Gastroesophageal sphincter (tissue), 4 donors: Measurements from ENCODE around the gene MCM3AP. TPM values are rescaled to one million over a fixed set of nuclear protein-coding genes. Genes with fewer than 3 reads are reported as not detected.
"Not testable (repeated sequence)": the region's sequence is repeated elsewhere in the genome, so short reads cannot be mapped to it uniquely, and the experiment has no call there.

Experiments
- ATAC-seq: fragments of 150-250 bp; one replicate; pipeline ENCODE4 v1.9.1; 2016; ENCODE audit warnings: mild to moderate bottlenecking, moderate library complexity
- H3K27ac ChIP-seq, 4 donors: fragments of 200-600 bp; sonication (generic) in 3 of 4; 1 replicate in 3 of 4; 2 replicates in 1 of 4; pipeline ENCODE4 v1.5.1; 2016 to 2019
- H3K27me3 ChIP-seq: fragments of 200-600 bp; sonication (generic); one replicate; pipeline ENCODE4 v1.5.1; 2019
- H3K36me3 ChIP-seq, 2 donors: fragments of 200-600 bp; sonication (generic); one replicate each; pipeline ENCODE4 v1.5.1; 2019; ENCODE audit warnings: control low read depth in 1 of 2
- H3K4me1 ChIP-seq, 3 donors: fragments of 200-600 bp; sonication (generic); 1 replicate in 2 of 3; 2 replicates in 1 of 3; pipeline ENCODE4 v1.5.1; 2016 to 2019; ENCODE audit warnings: control low read depth in 2 of 3
- H3K4me3 ChIP-seq, 2 donors: fragments of 200-600 bp; sonication (generic); one replicate each; pipeline ENCODE4 v1.5.1; 2019; ENCODE audit warnings: mild to moderate bottlenecking in 1 of 2, moderate library complexity in 1 of 2
- H3K9me3 ChIP-seq, 3 donors: fragments of 200-600 bp; sonication (generic); one replicate each; pipeline ENCODE4 v1.5.1; 2017 to 2019; ENCODE audit warnings: control low read depth in 2 of 3
- CTCF ChIP-seq, 4 experiments: fragments of 200-600 bp in 2 of 4; fragments of 450-650 bp in 2 of 4; sonication (generic) in 1 of 4; IDR thresholded peaks; one replicate each; pipeline ENCODE4 v1.5.1; 2017 to 2019; ENCODE audit warnings: antibody characterized with exemption in 4 of 4, mild to moderate bottlenecking in 2 of 4, moderate library complexity in 2 of 4
- EP300 ChIP-seq: sonication (generic); formaldehyde crosslinking; IDR thresholded peaks from one replicate; pipeline ENCODE4 v1.6.1; 2017; ENCODE audit warnings: antibody characterized with exemption, mild to moderate bottlenecking
- POLR2A ChIP-seq, 2 donors: fragments of 450-650 bp; IDR thresholded peaks; one replicate each; pipeline ENCODE4 v1.6.1; 2017; ENCODE audit warnings: antibody characterized with exemption in 2 of 2, mild to moderate bottlenecking in 2 of 2, moderate library complexity in 1 of 2
- POLR2AphosphoS5 ChIP-seq: sonication (generic); formaldehyde crosslinking; IDR thresholded peaks from one replicate; pipeline ENCODE4 v1.6.1; 2017; ENCODE audit warnings: antibody characterized with exemption
- WGBS, 2 donors: methylation state at CpG; one replicate each; pipeline ENCODE4 v1.1.5; 2018; ENCODE audit warnings: low coverage in 1 of 2; 5-methylcytosine and 5-hydroxymethylcytosine counted together
- total RNA-seq, 4 donors: library from RNA; depleted of rRNA; stranded (reverse); fragments of >200 nt; gene quantifications; one replicate each; pipeline ENCODE4 v1.1.0, GENCODE V29; 2016

MCM3AP gene
- total RNA-seq, 4 donors from 2014 or later: 61.6 to 95.4 (median 71.7) TPM

- Histone ChIP-seq H3K4me1 (no peaks in the 10 kb centered on the region), H3K4me3 (no peak overlapping the region), H3K27me3 (no peaks in the 10 kb centered on the region), H3K9me3 (no peaks in the 10 kb centered on the region), H3K27ac (no peak overlapping the region), H3K36me3 (peaks cover 0 to 13% of the 10 kb centered on the region in 2 donors)
- no peak for ATAC-seq
- TF ChIP-seq EP300: no peak
- TF ChIP-seq POLR2AphosphoS5: no peak
- no peak for TF ChIP-seq CTCF (IDR thresholded peaks at IDR 0.05)
- TF ChIP-seq POLR2A (IDR thresholded peaks at IDR 0.05): no peak
Observed at GRCh38 chr21:46311568-46311967, 26.2 kb upstream of the MCM3AP start.

- not testable (repeated sequence) for H3K9me3 ChIP-seq, H3K27me3 ChIP-seq, H3K4me3 ChIP-seq, H3K27ac ChIP-seq, ATAC-seq, H3K4me1 ChIP-seq
- WGBS, 2 donors: 95% methylated on average over 8 of the region's 8 CpGs; no CpG with 5 or more reads in 1 of the 2 donors
- H3K36me3 ChIP-seq: peaks cover 0 to 21% of the 10 kb centered on the region in 2 donors
Observed at GRCh38 chr21:46310260-46310659, 24.8 kb upstream of the MCM3AP start.

- no peaks in the 10 kb centered on the region for H3K4me1 ChIP-seq
- no peak for ATAC-seq
- no peaks in the 10 kb centered on the region for H3K27me3 ChIP-seq
- H3K36me3 ChIP-seq: peaks cover 0 to 26% of the 10 kb centered on the region in 2 donors
- no peak overlapping the region for H3K4me3 ChIP-seq
- WGBS, 2 donors: 92 to 100% methylated on average over 1 to 2 of the region's 2 CpGs
- no peak for TF ChIP-seq POLR2A (IDR thresholded peaks at IDR 0.05)
- no peak for TF ChIP-seq CTCF (IDR thresholded peaks at IDR 0.05)
- no peak for TF ChIP-seq POLR2AphosphoS5
- no peak for TF ChIP-seq EP300
- H3K9me3 ChIP-seq: no peaks in the 10 kb centered on the region
- H3K27ac ChIP-seq: no peak overlapping the region
Observed at GRCh38 chr21:46308431-46308830, 23.0 kb upstream of the MCM3AP start.

GRCh38 chr21:46307625-46308024, 22.2 kb upstream of the MCM3AP start:
- Histone ChIP-seq H3K27ac (no peak overlapping the region), H3K27me3 (no peaks in the 10 kb centered on the region), H3K36me3 (peaks cover 0 to 26% of the 10 kb centered on the region in 2 donors), H3K4me1 (no peaks in the 10 kb centered on the region), H3K4me3 (no peak overlapping the region), H3K9me3 (no peaks in the 10 kb centered on the region)
- no peak for ATAC-seq
- TF ChIP-seq POLR2A (IDR thresholded peaks at IDR 0.05): no peak
- no peak for TF ChIP-seq EP300
- TF ChIP-seq CTCF (IDR thresholded peaks at IDR 0.05): no peak
- TF ChIP-seq POLR2AphosphoS5: no peak
- 57 to 80% methylated on average over 1 of the region's 2 CpGs for WGBS, 2 donors

GRCh38 chr21:46304955-46305354, 19.5 kb upstream of the MCM3AP start:
- ATAC-seq: no peak
- H3K9me3 ChIP-seq: no peaks in the 10 kb centered on the region
- H3K4me1 ChIP-seq: no peaks in the 10 kb centered on the region
- no peak overlapping the region for H3K27ac ChIP-seq
- peaks cover 15% of the 10 kb centered on the region for H3K27me3 ChIP-seq
- 95 to 98% methylated on average over 11 of the region's 11 CpGs for WGBS, 2 donors
- no peak overlapping the region for H3K4me3 ChIP-seq
- H3K36me3 ChIP-seq: peaks cover 0 to 42% of the 10 kb centered on the region in 2 donors
- no peak for TF ChIP-seq POLR2A (IDR thresholded peaks at IDR 0.05)
- no peak for TF ChIP-seq CTCF (IDR thresholded peaks at IDR 0.05)
- TF ChIP-seq EP300: no peak
- TF ChIP-seq POLR2AphosphoS5: no peak

- no peaks in the 10 kb centered on the region for H3K4me1 ChIP-seq
- no peak overlapping the region for H3K4me3 ChIP-seq
- WGBS, 2 donors: 76 to 90% methylated on average over 4 to 5 of the region's 5 CpGs
- peaks cover 0 to 42% of the 10 kb centered on the region in 2 donors for H3K36me3 ChIP-seq
- peaks cover 20% of the 10 kb centered on the region for H3K27me3 ChIP-seq
- H3K9me3 ChIP-seq: no peaks in the 10 kb centered on the region
- no peak for ATAC-seq
- no peak for TF ChIP-seq POLR2A (IDR thresholded peaks at IDR 0.05)
- TF ChIP-seq POLR2AphosphoS5: no peak
- no peak for TF ChIP-seq CTCF (IDR thresholded peaks at IDR 0.05)
- TF ChIP-seq EP300: no peak
- H3K27ac ChIP-seq: no peak overlapping the region
Observed at GRCh38 chr21:46304437-46304836, 19.0 kb upstream of the MCM3AP start.
